ENCODE measurements around the gene MDM2. TPM values are rescaled to one million over a fixed set of nuclear protein-coding genes. Genes with fewer than 3 reads are reported as not detected.

The MDM2 gene
- total and polyA plus RNA-seq, 9 of the 15 experiments (the other 6 are each of a cell fraction or from before 2014, with no cell fraction given): 13.6 to 100 (median 49.0) TPM

GRCh38 chr12:68833508-68833907, 25.5 kb downstream of the MDM2 start:
- DNase-seq (ENCODE audit: extremely low read depth in 1 of 4, low spot score in 3 of 4): no peak
- no peak overlapping the region for H2AFZ ChIP-seq (ENCODE audit: low read depth, low read length)
- no peaks in the 10 kb centered on the region; the same call in 1 of the 2 replicates for H4K20me1 ChIP-seq (replicated peaks; ENCODE audit: control insufficient read depth, insufficient read depth, low read length)
- in situ Hi-C loops (cut with MboI): no loop called here
- no peaks in the 10 kb centered on the region for H3K9me3 ChIP-seq (replicated peaks; ENCODE audit: control insufficient read depth, insufficient read depth, low read depth, low read length)
- H3K36me3 ChIP-seq (ENCODE audit: control insufficient read depth, insufficient read depth, low read length): peaks cover 92% of the 10 kb centered on the region
- WGBS (ENCODE audit: insufficient coverage, low coverage, missing lambda C conversion rate): 95% methylated on average over 4 of the region's 4 CpGs
- TF ChIP-seq ZBTB40 (IDR thresholded peaks at IDR 0.05): peak; percentile 88
- peak; percentile 85 for TF ChIP-seq ZBTB40 (CRISPR knock-in tag; IDR thresholded peaks at IDR 0.05)
- no peak for TF ChIP-seq TCF3 (CRISPR knock-in tag; IDR thresholded peaks at IDR 0.05)
- TF ChIP-seq SIX5 (IDR thresholded peaks at IDR 0.05; ENCODE audit: borderline replicate concordance in 1 of 2, insufficient read depth in 1 of 2, low read depth in 1 of 2, low read length in 2 of 2): no peak
- 0 out of 2 replicates have a peak, but pooled peaks have one; percentile 15 for TF ChIP-seq POLR2G (IDR thresholded peaks at IDR 0.05; ENCODE audit: low read depth, low read length)
- no peak overlapping the region for H3K4me3 ChIP-seq
- BruUV-seq (replicated peaks): no TSS peak
- H3K27me3 ChIP-seq (ENCODE audit: control insufficient read depth in 2 of 2, insufficient read depth in 2 of 2, low read length in 2 of 2): no peaks in the 10 kb centered on the region
- ChIA-PET CTCF (ENCODE audit: low intra/inter-chr PET ratio) (no interaction called here), POLR2A (interaction anchor here (0.6 to 1.3 kb wide), 4 partner anchors 10 to 426 kb away, joined by 3 read pairs; partner anchors contain the start of gene SLC35E3)
- no peaks in the 10 kb centered on the region for H3K4me1 ChIP-seq (replicated peaks in 1 of 2; ENCODE audit: control insufficient read depth in 2 of 2, insufficient read depth in 2 of 2, low read length in 2 of 2)
- H3K9ac ChIP-seq (ENCODE audit: insufficient read depth in 1 of 2, low read depth in 2 of 2, low read length in 2 of 2): no peak overlapping the region
- no peaks in the 10 kb centered on the region for H3K9me1 ChIP-seq (ENCODE audit: control insufficient read depth, insufficient read depth, low read length)
- H3K4me2 ChIP-seq (ENCODE audit: insufficient read depth, low read length): no peak overlapping the region
- no peak for ATAC-seq
- intact Hi-C loops (cut with micrococcal nuclease): no loop called here
- peaks cover 8% of the 10 kb centered on the region; the same call in 1 of the 3 replicates for H3K79me2 ChIP-seq (ENCODE audit: control insufficient read depth, insufficient read depth, low read length)
- FAIRE-seq: no peak
- H3K27ac ChIP-seq (ENCODE audit: extremely low read depth, low read depth, low read length): no peak overlapping the region

All from K562 (cell line).